Stimulated activated CD8-positive, alpha-beta memory T cell treated with anti-CD3 and anti-CD28 coated beads, Interleukin-4, amount 100 ng/mL, for 1 hour (primary cell): ENCODE results near the gene SLC34A2.

ENCODE experiments used
- DNase-seq, 2 donors: peaks; one replicate each; pipeline ENCODE4 v3.0.0-alpha.2; 2020; ENCODE audit warnings: low read depth in 2 of 2, low spot score in 1 of 2

SLC34A2 gene

DNA sequence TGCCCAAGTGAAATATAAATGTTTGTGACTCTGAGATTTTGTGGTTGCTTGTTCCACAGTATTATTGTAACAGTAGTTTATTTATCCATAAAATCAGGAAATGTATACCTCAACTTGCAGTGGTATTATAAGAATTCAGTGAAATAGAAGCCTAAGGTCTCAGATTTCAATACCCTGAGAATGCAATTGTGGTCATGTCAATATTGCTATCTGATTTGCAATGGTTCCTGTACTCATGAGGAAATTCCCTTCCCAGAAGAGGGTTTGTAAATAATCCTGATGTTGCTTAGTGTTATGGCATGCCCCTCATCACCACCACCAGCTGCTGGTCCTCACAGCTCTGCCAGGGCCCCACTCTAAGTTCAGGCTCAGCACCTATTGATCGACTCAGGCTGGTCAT lies 67.8 kb downstream of the SLC34A2 start:
- DNase-seq, result no peak

DNA sequence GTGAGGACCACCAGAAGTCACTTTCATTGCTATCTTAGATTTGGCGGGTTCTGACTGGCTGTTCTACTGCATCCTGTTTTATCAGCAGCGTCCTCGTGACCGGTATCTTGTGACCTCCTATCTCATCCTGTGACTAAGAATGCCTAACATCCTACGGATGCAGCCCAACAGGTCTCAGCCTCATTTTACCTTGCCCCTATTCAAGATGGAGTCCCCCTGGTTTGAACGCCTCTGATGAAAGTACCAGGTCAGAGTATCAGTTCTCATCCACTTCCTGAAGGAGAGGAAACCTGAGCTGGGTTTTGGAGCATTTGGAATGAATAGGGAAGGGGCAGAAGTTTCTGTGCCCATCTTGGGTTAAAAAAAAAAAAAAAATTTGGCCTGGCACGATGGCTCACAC lies 70.2 kb downstream of the SLC34A2 start:
- DNase-seq, result no peak

DNA sequence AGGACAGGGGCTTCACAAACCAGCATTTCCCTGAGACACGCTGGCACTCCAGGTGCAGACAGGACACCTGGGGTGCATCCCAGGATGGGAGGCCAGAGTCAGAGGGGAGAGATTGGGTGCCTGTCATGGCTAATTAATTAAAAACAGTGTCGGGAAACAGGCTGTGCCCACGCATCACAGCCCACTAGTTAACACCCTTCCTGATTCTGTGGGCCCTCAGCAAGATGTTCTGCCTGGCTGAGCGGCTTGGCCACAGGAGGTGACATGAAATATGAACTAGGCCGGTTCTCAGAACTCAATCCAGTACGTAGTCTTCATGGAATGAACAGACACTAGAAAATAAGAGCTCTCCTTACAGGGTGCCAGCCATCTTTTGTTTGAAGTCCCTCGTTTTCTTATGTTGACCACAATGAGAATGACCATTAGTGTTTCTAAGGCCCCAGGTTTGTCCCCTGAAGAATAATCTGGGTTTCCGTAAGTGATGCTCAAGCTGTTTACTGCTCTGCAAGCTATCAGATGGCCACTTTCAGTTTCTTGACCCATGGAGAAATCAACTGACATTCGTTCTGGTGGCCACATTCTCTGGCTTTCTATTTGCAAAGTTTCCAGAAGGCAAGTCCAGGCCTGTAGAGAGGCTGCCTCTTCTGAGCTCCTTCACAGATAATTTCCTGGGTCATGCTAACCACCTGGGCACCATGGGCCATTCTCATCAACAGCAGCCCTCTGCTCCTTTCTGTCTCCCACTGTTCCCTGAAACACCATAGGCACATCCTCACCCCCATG lies 72.3 kb downstream of the SLC34A2 start:
- DNase-seq, result no peak
